Effector memory CD4-positive, alpha-beta T cell (primary cell): ENCODE data around the gene RBM18.

ENCODE experiments used
- DNase-seq, 3 donors: peaks; one replicate each; pipeline ENCODE4 v3.0.0-alpha.2; 2020
- H3K27ac ChIP-seq: 2 replicates; pipeline ENCODE4 v1.7.0; 2013; ENCODE audit warnings: mild to moderate bottlenecking, low read length, moderate library complexity; ENCODE audit not compliant: insufficient read depth, poor library complexity, severe bottlenecking
- H3K27me3 ChIP-seq: replicated peaks from 2 replicates; pipeline ENCODE4 v1.7.0; 2013; ENCODE audit warnings: mild to moderate bottlenecking, low read length; ENCODE audit not compliant: insufficient read depth, control insufficient read depth, poor library complexity, severe bottlenecking
- H3K36me3 ChIP-seq: 2 replicates; pipeline ENCODE4 v1.7.0; 2013; ENCODE audit warnings: mild to moderate bottlenecking, low read length, moderate library complexity; ENCODE audit not compliant: control insufficient read depth, insufficient read depth
- H3K4me1 ChIP-seq: 2 replicates; pipeline ENCODE4 v1.7.0; 2013; ENCODE audit warnings: low read length, mild to moderate bottlenecking; ENCODE audit not compliant: control insufficient read depth, insufficient read depth, poor library complexity, severe bottlenecking
- H3K4me3 ChIP-seq: 2 replicates; pipeline ENCODE4 v1.7.0; 2013; ENCODE audit warnings: low read length, low read depth, mild to moderate bottlenecking; ENCODE audit not compliant: insufficient read depth, poor library complexity, severe bottlenecking
- H3K9me3 ChIP-seq: 2 replicates; pipeline ENCODE4 v1.7.0; 2013; ENCODE audit warnings: mild to moderate bottlenecking, low read length, moderate library complexity; ENCODE audit not compliant: control insufficient read depth
- total RNA-seq, 3 donors: gene quantifications; one replicate each; lab custom pipeline; 2026; lab: John Stamatoyannopoulos, UW

Gene RBM18, protein sequence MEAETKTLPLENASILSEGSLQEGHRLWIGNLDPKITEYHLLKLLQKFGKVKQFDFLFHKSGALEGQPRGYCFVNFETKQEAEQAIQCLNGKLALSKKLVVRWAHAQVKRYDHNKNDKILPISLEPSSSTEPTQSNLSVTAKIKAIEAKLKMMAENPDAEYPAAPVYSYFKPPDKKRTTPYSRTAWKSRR
- 32.7 to 43.9 (median 34.8) reads per million in 3 donors for total RNA-seq

DNA sequence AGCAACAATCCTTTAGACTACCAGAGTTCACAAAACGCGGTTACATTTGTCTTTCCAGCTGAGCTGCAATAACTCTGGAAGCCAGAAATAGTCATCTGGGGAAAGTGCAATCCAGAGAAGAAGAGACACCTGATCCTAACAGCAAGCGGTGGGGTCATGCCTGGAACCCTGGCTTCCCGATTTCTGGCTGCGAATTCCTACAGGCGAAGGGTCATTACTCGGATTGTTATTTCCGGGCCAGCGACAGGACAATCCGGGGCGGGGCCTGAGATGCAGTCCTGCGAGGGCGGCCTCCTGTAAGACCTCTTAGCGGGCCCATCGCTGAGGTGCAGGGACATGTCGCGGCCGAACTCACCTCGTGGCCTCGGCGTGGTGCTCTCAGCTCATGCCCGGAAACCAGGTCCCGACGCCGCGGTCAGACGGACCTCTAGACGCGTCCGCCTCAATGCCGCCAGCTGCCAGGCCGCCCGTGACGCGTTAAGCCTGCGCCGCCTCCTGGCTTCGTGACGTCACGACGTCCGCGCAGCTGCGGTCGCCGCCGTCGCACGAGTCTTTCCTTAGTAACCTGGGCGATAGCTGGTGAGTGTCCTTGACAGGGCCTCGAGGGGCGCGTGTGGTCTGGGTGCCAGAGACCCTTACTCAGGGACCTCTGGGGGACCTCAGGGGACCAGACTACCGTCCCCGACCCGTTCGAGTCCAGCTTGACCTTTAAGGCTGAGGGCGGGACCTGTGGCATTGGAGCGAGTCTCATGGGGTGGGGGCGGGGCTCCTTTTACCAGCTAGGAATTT is at the start of gene RBM18, which contains the start of gene MRRF:
Gene RBM18 (minus strand): TSS at position 481 of the 789 bp plus-strand sequence. CDS start 3,348 bp downstream, outside the sequence.
Gene MRRF (plus strand): TSS at position 523 of the 789 bp plus-strand sequence. CDS start 6,010 bp downstream, outside the sequence.
- peaks cover 21% of the 10 kb centered on the region for H3K36me3 ChIP-seq
- peak; percentile 78 to 84 (median 79) for DNase-seq

DNA sequence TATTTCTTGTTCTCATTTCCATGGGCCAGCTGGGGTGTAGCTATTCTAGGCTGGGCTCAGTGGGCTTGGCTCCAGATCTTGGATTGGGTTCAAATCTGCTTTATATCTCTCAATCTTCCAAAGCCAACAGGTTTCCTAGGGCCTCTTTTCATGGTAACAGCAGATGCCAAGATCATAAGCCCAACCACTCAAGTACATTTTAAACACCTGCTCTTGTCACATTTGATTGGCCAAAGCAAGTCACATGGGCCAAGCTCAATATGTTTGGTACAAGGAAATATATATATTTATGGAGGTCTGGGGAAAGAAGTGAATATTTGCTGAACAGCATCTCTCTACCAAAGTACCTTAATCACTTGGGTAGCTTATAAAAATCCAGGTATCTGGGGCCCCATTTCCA is 49.5 kb upstream of the RBM18 start:
- H3K36me3 ChIP-seq = peaks cover 41% of the 10 kb centered on the region
- H3K9me3 ChIP-seq = no peaks in the 10 kb centered on the region
- no peak for DNase-seq
- H3K27me3 ChIP-seq = no peaks in the 10 kb centered on the region
- H3K27ac ChIP-seq = no peak overlapping the region
- H3K4me3 ChIP-seq = no peak overlapping the region
- H3K4me1 ChIP-seq = no peaks in the 10 kb centered on the region

More for the DNA sequence above, at the start of gene RBM18, which contains the start of gene MRRF:
- no peaks in the 10 kb centered on the region for H3K9me3 ChIP-seq
- peak within 1 kb of the TSS; percentile 97 for H3K4me3 ChIP-seq
- no peaks in the 10 kb centered on the region for H3K27me3 ChIP-seq
- H3K27ac ChIP-seq = peak within 1 kb of the TSS; percentile 96
- H3K4me1 ChIP-seq = peaks cover 4% of the 10 kb centered on the region

DNA sequence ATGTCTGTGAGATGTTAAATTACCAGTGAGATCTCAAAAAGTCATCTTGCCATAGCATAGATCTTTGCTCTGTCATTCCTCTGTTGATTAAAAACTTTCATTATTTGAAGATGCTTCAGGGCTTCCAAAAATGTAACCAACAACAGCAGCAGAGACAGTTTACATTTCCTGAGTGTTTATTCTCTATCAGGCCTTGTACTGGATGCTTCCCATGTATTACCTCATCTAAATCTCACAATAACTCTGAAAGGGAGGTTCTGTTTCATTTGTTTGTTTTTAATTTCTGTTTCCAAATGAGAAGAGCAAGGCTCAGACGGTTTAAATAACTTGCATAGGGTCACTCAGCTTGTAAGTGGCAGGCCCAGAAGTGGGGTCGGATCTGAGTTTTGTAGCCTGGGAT is 45.2 kb upstream of the RBM18 start:
- no peaks in the 10 kb centered on the region for H3K9me3 ChIP-seq
- no peaks in the 10 kb centered on the region for H3K4me1 ChIP-seq
- no peak for DNase-seq
- no peak overlapping the region for H3K27ac ChIP-seq
- H3K27me3 ChIP-seq = no peaks in the 10 kb centered on the region
- H3K4me3 ChIP-seq = no peak overlapping the region
- H3K36me3 ChIP-seq = peaks cover 36% of the 10 kb centered on the region

GRCh38 chr9:122307925-122308324 is 43.3 kb upstream of the RBM18 start:
- Histone ChIP-seq H3K4me1 (no peaks in the 10 kb centered on the region), H3K27ac (no peak overlapping the region), H3K36me3 (peaks cover 30% of the 10 kb centered on the region), H3K4me3 (no peak overlapping the region), H3K9me3 (no peaks in the 10 kb centered on the region), H3K27me3 (no peaks in the 10 kb centered on the region)
- DNase-seq = no peak

GRCh38 chr9:122307061-122307460 is 42.4 kb upstream of the RBM18 start:
- H3K27ac ChIP-seq = no peak overlapping the region
- no peaks in the 10 kb centered on the region for H3K9me3 ChIP-seq
- H3K36me3 ChIP-seq = peaks cover 23% of the 10 kb centered on the region
- H3K27me3 ChIP-seq = no peaks in the 10 kb centered on the region
- no peaks in the 10 kb centered on the region for H3K4me1 ChIP-seq
- H3K4me3 ChIP-seq = no peak overlapping the region
- DNase-seq = no peak

DNA sequence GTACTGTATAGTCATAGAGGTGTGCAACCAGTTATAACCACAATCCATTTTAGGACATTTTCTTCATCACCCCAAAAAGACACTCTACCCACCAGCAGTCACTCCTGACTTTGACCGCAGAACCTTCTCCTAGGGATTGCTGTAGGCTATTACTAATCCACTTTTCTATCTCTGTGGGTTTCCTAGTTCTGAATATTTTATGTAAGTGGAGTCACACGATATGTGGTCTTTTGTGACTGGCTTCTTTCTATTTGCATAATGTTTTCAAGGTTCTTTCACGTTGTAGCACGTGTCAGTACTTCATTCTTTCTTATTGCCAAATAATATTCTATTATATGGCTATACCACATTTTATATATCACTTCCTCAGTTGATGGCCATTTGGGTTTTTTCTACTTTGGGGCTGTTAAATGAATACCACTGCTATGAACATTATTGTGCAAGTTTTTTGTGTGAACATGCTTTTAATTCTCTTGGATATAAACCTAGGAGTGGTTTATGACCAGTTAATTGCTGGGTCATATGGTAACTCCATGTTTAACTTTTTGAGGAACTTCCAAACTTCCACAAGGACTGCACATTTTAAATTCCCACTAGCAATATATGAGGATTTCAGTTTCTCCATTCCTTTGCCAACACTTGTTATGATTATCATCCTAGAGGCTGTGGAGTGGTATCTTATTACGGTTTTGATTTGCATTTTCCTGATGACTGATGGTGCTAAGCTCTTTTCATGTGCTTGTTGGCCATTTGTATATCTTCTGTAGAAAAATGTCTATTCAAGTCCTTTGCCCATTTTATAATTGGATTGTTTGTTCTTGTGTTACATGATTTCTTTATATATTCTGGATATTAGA is 37.8 kb upstream of the RBM18 start:
- Histone ChIP-seq H3K4me1 (no peaks in the 10 kb centered on the region), H3K9me3 (no peaks in the 10 kb centered on the region), H3K36me3 (peaks cover 13% of the 10 kb centered on the region), H3K27ac (no peak overlapping the region), H3K4me3 (no peak overlapping the region), H3K27me3 (no peaks in the 10 kb centered on the region)
- DNase-seq = no peak

DNA sequence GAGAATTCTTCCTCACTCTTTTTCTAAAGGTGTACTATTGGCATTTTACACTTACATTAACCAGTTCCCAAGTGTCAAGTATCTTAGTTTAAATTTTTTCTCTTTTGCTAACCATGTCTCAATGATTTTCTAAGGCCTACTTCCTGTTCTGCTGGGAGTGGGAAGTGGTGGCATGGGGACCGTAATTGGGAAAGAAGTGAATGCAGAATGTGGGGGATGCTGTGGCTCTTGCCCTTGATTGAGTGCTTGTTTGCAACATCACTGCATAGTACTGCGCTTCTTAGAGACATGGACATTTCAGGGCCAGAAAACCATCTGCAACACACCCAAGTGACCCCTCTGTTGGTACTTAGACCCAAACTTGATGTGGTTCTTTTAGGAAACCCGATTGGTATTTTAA is 32.9 kb upstream of the RBM18 start:
- Histone ChIP-seq H3K27ac (no peak overlapping the region), H3K4me1 (no peaks in the 10 kb centered on the region), H3K36me3 (peaks cover 15% of the 10 kb centered on the region), H3K27me3 (no peaks in the 10 kb centered on the region), H3K4me3 (no peak overlapping the region), H3K9me3 (no peaks in the 10 kb centered on the region)
- DNase-seq = no peak

- no peaks in the 10 kb centered on the region for H3K4me1 ChIP-seq
Observed at GRCh38 chr9:122294531-122294930, 29.9 kb upstream of the RBM18 start.

GRCh38 chr9:122291458-122291857 is 26.8 kb upstream of the RBM18 start:
- no peak overlapping the region for H3K27ac ChIP-seq
- no peak for DNase-seq
- peaks cover 34% of the 10 kb centered on the region for H3K36me3 ChIP-seq
- no peaks in the 10 kb centered on the region for H3K27me3 ChIP-seq
- no peaks in the 10 kb centered on the region for H3K4me1 ChIP-seq
- H3K9me3 ChIP-seq = no peaks in the 10 kb centered on the region
- H3K4me3 ChIP-seq = no peak overlapping the region

More at GRCh38 chr9:122294531-122294930, 29.9 kb upstream of the RBM18 start:
- H3K4me3 ChIP-seq = no peak overlapping the region
- H3K27me3 ChIP-seq = no peaks in the 10 kb centered on the region
- H3K9me3 ChIP-seq = no peaks in the 10 kb centered on the region
- no peak for DNase-seq
- H3K36me3 ChIP-seq = peaks cover 23% of the 10 kb centered on the region
- no peak overlapping the region for H3K27ac ChIP-seq
